NCI-H1092 (cell line): ENCODE measurements around the gene DHCR24.

Source experiments
- DNase-seq: peaks from one replicate; lab custom pipeline; 2025; lab: John Stamatoyannopoulos, UW

DHCR24 gene

DNA sequence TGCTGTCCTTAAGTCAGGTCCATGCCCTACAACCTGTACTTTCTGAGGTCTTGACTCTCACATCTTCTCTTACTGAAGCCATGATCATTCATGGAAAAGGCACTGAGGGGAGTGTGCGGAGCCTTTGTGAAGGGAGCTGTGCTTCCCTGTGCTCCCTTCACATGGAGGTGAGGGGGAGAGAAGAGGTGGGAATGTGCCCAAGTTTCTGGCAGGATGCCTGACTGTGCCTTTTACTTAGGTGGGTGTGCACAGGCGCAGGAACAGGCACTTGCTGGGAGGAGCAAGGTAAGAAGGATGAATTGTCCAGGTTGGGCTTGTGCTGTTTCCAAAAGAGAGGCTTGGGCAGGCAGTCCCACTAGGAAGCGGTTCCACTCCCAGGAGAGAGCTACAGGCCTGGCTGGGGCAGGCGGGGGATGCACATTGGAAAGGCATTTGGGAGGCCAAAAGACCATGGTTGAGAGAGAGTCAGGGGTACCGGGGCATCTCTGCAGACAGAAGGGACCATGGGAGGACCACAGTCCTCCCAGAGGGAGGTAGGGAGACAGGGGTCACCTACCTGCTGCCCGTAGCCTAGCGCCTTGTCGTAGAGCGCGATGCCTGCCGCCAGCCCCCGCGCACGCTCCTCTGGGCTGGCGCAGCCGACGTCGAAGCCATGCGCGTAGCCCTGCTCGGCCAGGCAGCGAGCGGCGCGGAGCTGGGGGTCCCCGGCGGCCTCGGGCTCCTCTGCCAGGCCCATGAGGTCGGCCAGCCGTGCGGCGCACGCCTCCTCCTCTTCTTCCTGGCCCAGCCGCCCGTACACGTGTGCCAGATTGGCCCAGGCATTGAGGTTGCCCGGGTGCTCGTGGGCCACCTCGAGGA, 86.7 kb downstream of the DHCR24 start:
- no peak for DNase-seq
